22Rv1 (cell line): ENCODE data around the gene ATP10B.

ENCODE experiments used
- ZFX ChIP-seq: fragments of 450-650 bp; IDR thresholded peaks from 2 replicates; pipeline ENCODE4 v1.6.1; 2017; ENCODE audit warnings: antibody characterized with exemption, borderline replicate concordance
- TF ChIP-seq, protein P1 (sequence below): fragments of 450-650 bp; IDR thresholded peaks from 2 replicates; pipeline ENCODE4 v1.5.1; 2017; ENCODE audit warnings: mild to moderate bottlenecking

DNA sequence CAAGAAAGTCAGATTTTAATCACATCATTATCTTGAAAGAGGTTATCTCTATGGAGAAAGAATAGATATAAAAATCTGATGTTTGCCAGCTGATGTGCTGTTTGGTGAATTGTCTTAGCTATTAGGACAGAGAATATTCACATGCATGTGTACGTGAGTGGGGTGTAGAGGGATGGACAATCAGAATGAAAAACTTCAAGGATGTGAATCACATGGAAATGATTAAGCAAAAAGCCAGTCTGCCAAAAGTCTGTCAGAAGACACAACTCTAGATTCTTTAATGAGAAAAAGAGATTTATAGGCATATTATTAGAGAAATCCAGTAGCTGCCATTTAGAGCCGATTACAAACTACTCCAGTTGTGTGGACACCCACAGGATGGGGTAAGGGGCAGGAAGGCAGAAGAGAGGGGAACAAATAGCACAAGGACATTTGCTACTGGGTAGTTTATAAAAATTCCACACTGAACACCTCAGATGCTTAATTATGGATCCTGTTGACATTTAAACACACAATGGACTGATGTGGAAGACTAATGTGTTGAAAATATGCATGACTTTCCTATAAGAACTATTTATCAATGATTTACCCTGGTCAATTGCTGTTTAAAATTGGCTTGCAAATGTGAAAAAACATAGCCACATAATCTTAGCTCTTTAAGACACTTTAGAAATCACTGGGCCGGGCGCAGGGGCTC lies 302.9 kb downstream of the ATP10B start:
- TF ChIP-seq, protein P1, sequence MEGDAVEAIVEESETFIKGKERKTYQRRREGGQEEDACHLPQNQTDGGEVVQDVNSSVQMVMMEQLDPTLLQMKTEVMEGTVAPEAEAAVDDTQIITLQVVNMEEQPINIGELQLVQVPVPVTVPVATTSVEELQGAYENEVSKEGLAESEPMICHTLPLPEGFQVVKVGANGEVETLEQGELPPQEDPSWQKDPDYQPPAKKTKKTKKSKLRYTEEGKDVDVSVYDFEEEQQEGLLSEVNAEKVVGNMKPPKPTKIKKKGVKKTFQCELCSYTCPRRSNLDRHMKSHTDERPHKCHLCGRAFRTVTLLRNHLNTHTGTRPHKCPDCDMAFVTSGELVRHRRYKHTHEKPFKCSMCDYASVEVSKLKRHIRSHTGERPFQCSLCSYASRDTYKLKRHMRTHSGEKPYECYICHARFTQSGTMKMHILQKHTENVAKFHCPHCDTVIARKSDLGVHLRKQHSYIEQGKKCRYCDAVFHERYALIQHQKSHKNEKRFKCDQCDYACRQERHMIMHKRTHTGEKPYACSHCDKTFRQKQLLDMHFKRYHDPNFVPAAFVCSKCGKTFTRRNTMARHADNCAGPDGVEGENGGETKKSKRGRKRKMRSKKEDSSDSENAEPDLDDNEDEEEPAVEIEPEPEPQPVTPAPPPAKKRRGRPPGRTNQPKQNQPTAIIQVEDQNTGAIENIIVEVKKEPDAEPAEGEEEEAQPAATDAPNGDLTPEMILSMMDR: no peak
- TF ChIP-seq ZFX: no peak
